Activated naive CD4-positive, alpha-beta T cell treated with anti-CD3 and anti-CD28 coated beads, Interleukin-2, amount 50 U/mL, for 72 hours (primary cell): ENCODE measurements around the gene PTPRM. TPM values are rescaled to one million over a fixed set of nuclear protein-coding genes. Genes with fewer than 3 reads are reported as not detected.

Experiments
- ATAC-seq, 2 donors: fragments of 150-1000 bp; cut with Tn5 transposase; 2 replicates each; pipeline ENCODE4 v1.10.0; 2021; ENCODE audit warnings: mild to moderate bottlenecking in 2 of 2, moderate library complexity in 2 of 2
- DNase-seq, 2 donors: peaks; one replicate each; pipeline ENCODE4 v3.0.0; 2021 to 2022; ENCODE audit warnings: low spot score in 2 of 2
- H3K27ac Mint-ChIP-seq, 2 donors: one replicate each; pipeline ENCODE4 v1.8.0; 2022; ENCODE audit warnings: mild to moderate bottlenecking in 2 of 2, mixed read lengths in 2 of 2
- H3K36me3 Mint-ChIP-seq, 2 donors: one replicate each; pipeline ENCODE4 v1.8.0; 2022; ENCODE audit warnings: mixed read lengths in 2 of 2
- H3K9me3 Mint-ChIP-seq, 2 donors: one replicate each; pipeline ENCODE4 v1.8.0; 2022; ENCODE audit warnings: mixed read lengths in 2 of 2
- total RNA-seq, 2 donors: library from RNA; stranded (reverse); gene quantifications; one replicate each; pipeline ENCODE4 v1.2.3, GENCODE V29; 2022

The PTPRM gene
- total RNA-seq, 2 donors from 2014 or later: 1.7 to 2.8 TPM

DNA sequence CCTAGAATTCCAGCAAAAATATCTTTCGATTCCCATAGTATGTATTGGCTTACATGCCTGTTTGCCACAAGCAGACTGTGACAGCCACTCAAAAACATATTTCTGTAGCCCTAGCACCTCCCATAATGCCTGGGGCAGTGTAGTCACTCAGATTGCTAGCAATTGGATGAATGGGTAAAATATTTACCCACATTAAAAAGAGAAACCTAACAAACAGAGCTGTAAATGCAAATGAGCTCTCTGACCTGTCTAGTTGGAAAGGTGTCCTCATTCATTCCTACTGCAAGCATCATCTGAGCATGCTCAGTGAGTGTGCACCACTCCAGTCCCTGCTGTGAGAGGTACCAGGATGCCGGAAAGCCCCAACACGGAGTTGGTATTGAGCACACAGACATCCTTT lies 808.1 kb downstream of the PTPRM start:
- ATAC-seq (no peak), DNase-seq (no peak)
- Mint-ChIP-seq H3K36me3 (no peaks in the 10 kb centered on the region), H3K27ac (no peak overlapping the region), H3K9me3 (no peaks in the 10 kb centered on the region)

- ATAC-seq (no peak), DNase-seq (no peak)
- Mint-ChIP-seq H3K9me3 (no peaks in the 10 kb centered on the region), H3K36me3 (no peaks in the 10 kb centered on the region), H3K27ac (no peak overlapping the region)
These were observed 809.0 kb downstream of the PTPRM start for GRCh38 chr18:8376113-8376512.

GRCh38 chr18:8379187-8379941 lies 812.2 kb downstream of the PTPRM start:
- DNase-seq (no peak), ATAC-seq (no peak)
- H3K36me3 Mint-ChIP-seq: no peaks in the 10 kb centered on the region
- no peak overlapping the region for H3K27ac Mint-ChIP-seq
- H3K9me3 Mint-ChIP-seq: no peaks in the 10 kb centered on the region

DNA sequence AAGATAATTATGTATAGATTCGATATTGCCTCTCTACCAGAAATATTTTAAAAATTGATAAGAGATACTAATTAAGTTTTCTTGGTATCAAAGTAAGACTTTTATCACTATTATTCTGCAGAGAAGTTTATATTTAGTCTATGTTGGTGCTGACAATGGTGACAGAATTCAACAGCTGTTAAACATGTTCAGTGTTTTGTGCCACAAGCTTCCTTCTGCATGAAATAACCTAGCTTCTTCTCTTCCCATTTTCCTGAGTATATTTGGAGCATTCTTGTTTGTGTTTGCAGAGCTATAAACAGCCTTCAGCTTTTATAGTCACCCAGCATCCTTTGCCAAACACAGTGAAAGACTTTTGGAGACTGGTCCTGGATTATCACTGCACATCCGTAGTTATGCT lies 812.9 kb downstream of the PTPRM start:
- Mint-ChIP-seq H3K9me3 (no peaks in the 10 kb centered on the region), H3K36me3 (no peaks in the 10 kb centered on the region), H3K27ac (no peak overlapping the region)
- no peak for ATAC-seq
- no peak for DNase-seq

DNA sequence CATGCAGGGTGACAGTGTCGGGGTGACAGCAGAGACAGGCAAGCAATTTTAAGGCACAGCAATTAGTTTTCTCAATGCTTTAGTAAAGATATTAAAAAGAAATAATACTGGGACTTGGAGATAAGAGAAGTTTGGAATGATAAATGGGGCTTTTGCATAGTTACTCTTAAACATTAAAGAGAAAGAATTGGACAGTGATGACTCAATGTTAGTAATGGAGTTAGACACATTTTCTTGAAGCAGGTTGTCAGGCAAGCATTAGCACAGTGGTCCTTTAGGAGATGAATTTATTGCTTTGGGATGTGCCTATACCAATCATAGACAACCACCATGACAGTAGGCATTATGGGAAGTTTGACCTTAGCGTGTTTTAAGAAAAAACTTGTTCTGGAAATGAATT lies 813.8 kb downstream of the PTPRM start:
- no peaks in the 10 kb centered on the region for H3K9me3 Mint-ChIP-seq
- DNase-seq: no peak
- no peak for ATAC-seq

DNA sequence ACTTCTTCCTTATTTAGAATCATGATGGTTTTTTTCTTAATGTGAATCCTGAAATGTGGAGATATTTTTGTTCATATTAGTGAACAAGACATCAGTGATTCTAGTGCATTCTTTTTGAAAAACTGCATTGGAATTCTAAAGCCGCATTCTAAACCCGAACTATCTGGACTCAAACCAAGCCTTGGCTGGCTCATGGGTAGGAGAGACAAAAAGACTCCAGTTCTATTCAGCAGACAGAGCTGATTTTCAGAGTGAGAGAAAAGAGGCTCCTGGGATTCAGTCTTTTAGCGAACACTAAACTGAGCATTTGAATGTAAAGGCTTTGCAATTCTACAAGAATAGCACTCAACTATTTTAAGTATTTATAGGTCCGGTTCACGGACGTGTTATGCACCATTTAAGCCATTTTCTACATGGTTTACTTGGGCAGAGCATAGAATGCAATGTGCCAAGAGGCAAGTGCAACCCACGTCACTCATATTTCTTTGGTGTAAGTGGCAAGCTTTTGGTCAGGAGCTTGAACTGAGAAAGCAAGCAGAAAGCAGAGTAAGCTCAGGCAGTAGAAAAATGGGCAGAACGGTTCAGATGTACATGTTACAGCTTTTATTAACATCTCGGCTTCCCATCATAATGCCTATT lies 814.8 kb downstream of the PTPRM start:
- DNase-seq (no peak), ATAC-seq (no peak)
- H3K9me3 Mint-ChIP-seq: no peaks in the 10 kb centered on the region
- no peaks in the 10 kb centered on the region for H3K36me3 Mint-ChIP-seq
- no peak overlapping the region for H3K27ac Mint-ChIP-seq

More for the DNA sequence above, 813.8 kb downstream of the PTPRM start:
- H3K27ac Mint-ChIP-seq: no peak overlapping the region
- no peaks in the 10 kb centered on the region for H3K36me3 Mint-ChIP-seq

- ATAC-seq (no peak), DNase-seq (no peak)
- H3K9me3 Mint-ChIP-seq: no peaks in the 10 kb centered on the region
- peak overlapping the region in 1 of 2 donors; percentile 56 for H3K27ac Mint-ChIP-seq
- H3K36me3 Mint-ChIP-seq: no peaks in the 10 kb centered on the region
These were observed 818.3 kb downstream of the PTPRM start for GRCh38 chr18:8385400-8385799.

DNA sequence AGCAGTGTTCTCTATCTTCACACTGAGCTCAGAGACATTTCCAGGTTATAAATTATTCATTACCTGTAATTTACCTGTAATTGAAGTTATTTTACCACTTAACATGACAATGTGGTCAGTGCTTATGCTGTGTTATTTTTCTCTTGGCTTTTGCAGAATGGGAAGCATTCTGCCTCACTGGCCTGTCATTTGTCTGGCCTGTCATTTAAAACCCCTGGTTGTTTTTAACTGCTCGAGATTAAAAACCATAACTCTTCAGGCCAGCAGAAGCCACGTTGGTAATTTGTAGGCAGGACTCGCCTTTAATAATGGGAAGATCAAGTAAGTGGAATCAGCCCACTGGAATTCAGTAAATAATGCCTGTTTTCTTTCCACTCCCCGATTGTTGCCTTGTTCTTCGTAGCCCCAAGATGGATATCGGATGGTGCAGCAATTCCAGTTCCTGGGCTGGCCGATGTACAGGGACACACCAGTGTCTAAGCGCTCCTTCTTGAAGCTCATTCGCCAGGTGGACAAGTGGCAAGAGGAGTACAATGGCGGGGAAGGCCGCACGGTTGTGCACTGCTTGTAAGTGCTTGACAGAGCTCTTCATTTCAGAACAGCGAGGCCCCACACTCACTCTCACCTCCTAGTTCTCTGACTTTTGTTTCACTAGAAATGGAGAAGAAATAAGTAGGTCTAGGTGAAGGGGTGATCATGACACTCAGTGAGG lies 819.7 kb downstream of the PTPRM start:
- ATAC-seq (no peak), DNase-seq (no peak)
- Mint-ChIP-seq H3K36me3 (no peaks in the 10 kb centered on the region), H3K9me3 (no peaks in the 10 kb centered on the region), H3K27ac (no peak overlapping the region)

DNA sequence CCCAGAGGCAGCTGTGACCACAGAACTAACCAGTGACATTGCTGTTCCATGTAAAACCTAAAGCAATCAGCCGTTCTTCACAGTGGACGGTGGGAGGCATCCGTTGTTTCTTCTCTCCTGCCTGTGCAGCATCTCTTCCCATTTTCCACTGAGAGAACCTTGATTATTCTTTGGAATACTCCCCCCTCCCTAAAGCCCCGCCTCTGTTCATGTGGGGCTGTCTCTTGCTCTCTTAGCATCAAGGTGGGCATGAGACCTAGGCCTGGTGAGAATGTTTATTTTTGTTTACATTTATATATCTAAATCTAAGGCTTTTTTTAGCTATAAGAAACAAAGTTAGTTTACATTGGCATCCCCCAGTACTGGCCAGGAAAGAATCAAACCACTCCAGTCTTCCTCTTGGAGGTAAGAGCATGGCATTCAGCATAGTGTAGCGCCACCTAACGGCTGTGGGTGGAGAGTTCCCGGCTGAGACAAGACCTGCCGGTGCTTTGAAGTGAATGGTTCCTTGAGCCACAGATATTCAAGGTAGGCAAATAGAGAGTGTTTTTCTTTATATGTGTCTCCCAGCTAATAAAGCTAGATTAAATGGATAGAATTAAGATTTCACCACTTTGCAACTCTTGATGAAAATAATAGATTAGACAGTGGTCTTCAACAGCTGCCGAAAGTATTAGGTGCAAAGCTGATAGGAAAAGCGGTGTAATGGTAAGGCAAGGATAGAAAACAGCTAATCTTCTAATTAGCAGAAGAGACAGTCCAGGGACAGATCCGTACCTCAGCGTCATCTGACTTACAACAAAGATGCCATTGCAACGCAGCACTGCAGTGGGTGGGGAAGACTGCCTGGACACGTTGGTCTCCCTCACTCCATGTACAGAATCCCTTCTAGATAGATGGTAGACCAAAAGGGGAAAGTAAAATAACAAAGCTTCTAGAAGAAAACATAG lies 822.5 kb downstream of the PTPRM start:
- no peaks in the 10 kb centered on the region for H3K9me3 Mint-ChIP-seq
- peak; percentile 29 to 50 for ATAC-seq
- DNase-seq: peak in 1 of 2 donors; percentile 40
- H3K36me3 Mint-ChIP-seq: no peaks in the 10 kb centered on the region
- no peak overlapping the region for H3K27ac Mint-ChIP-seq

DNA sequence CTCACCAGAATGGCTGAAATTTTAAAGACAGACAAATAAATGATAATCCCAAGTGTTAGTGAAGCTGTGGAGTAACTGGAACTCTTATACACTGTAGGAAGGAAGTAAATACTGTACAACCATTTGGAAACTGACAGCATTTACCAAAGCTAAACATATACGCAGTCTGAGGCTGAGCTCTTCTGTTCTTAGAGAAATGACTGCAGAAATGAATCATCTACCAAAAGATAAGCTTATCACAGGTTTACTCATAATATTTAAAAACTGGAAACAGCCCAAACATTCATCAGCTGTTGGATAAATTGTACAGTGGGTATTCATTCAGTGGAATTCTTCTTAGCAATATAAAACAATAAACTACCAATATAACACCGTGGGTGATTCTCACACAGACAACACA lies 824.0 kb downstream of the PTPRM start:
- ATAC-seq (no peak), DNase-seq (no peak)
- Mint-ChIP-seq H3K27ac (no peak overlapping the region), H3K36me3 (no peaks in the 10 kb centered on the region), H3K9me3 (no peaks in the 10 kb centered on the region)

DNA sequence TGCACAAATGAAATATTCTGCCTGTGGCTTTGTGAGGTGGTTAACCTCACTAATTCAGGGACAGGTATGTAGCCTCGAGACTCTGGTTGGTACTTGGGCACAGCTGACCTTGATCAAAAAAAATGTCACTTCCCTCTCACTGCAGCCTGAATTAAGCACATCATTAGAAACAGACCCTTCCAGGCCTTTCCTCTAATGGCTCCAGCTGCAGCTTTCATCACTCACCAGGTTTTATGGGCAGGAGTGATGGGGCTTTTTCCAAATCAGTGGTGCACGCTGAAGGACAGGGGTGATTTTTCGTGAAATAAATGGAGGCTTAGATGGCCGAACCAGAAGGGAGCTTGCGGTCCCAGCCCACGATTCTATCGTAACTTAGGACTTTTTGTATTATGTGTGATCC lies 829.1 kb downstream of the PTPRM start:
- Mint-ChIP-seq H3K9me3 (no peaks in the 10 kb centered on the region), H3K36me3 (no peaks in the 10 kb centered on the region), H3K27ac (no peak overlapping the region)
- DNase-seq: no peak
- no peak for ATAC-seq

- ATAC-seq (no peak), DNase-seq (no peak)
- Mint-ChIP-seq H3K36me3 (no peaks in the 10 kb centered on the region), H3K9me3 (no peaks in the 10 kb centered on the region), H3K27ac (no peak overlapping the region)
These were observed 829.9 kb downstream of the PTPRM start for GRCh38 chr18:8397034-8397433.

DNA sequence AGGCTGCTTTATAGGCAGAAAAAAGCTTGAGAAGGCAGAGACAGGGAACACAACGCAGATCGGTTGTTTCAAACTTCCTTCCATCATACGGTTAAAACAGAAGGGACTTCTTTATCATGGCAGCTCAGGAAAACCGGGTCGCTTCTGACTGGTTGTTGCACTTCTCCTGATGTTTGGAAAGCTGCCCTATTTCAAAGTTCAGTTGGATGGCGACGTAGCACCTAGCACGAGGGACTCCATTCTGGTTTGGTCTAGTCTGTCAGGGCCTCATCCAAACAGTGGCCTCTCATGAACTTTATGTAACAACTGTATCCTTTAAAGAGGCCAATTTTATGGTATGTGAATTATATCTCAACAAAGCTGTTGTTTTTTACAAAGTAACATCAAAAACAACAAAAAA lies 832.0 kb downstream of the PTPRM start:
- DNase-seq: no peak
- no peaks in the 10 kb centered on the region for H3K36me3 Mint-ChIP-seq
- H3K9me3 Mint-ChIP-seq: no peaks in the 10 kb centered on the region
- ATAC-seq: no peak
- no peak overlapping the region for H3K27ac Mint-ChIP-seq

GRCh38 chr18:8400193-8400752 lies 833.2 kb downstream of the PTPRM start:
- H3K36me3 Mint-ChIP-seq: no peaks in the 10 kb centered on the region
- peak overlapping the region in 1 of 2 donors; percentile 77 for H3K27ac Mint-ChIP-seq
- H3K9me3 Mint-ChIP-seq: no peaks in the 10 kb centered on the region
- no peak for DNase-seq
- ATAC-seq: no peak

DNA sequence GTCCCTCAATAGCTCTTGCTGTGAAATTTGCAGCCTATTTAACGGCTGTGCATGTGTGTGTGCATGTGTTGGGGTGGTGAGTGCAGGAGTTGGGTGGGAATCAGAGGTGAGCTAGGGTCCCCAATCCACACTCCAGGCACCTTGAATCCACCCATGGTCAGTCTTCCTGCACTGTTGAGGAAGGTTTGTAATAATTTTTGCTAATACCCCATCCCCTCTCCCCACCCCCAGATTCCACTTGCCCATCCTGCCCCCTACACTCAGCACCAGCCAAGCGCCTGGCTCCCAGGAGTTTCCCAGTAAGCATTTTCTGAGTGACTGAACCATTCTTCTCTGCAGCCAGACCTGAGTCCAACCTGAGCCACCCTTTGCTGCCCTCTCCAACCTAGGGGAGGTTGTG lies 833.7 kb downstream of the PTPRM start:
- H3K27ac Mint-ChIP-seq: no peak overlapping the region
- H3K36me3 Mint-ChIP-seq: no peaks in the 10 kb centered on the region
- H3K9me3 Mint-ChIP-seq: no peaks in the 10 kb centered on the region
- ATAC-seq: no peak
- DNase-seq: no peak

- H3K9me3 Mint-ChIP-seq: no peaks in the 10 kb centered on the region
- DNase-seq: no peak
- no peak for ATAC-seq
These were observed 834.5 kb downstream of the PTPRM start for GRCh38 chr18:8401606-8402005.

More at GRCh38 chr18:8401606-8402005, 834.5 kb downstream of the PTPRM start:
- no peaks in the 10 kb centered on the region for H3K36me3 Mint-ChIP-seq
- H3K27ac Mint-ChIP-seq: no peak overlapping the region
